NCI-H2081 treated with DMSO at 0.1 percent for 48 hours (cell line): Measurements from ENCODE around the gene ADCY9.
"Not testable (repeated sequence)": the region's sequence is repeated elsewhere in the genome, so short reads cannot be mapped to it uniquely, and the experiment has no call there.

ENCODE experiments used
- DNase-seq: peaks from one replicate; lab custom pipeline; 2025; lab: John Stamatoyannopoulos, UW

Gene ADCY9

GRCh38 chr16:4116325-4117249 lies at the start of gene ADCY9:
ADCY9 (minus strand) TSS chr16:4116442; CDS start chr16:4115442, 1,000 bp downstream.
- no peak for DNase-seq

- DNase-seq, result no peak
These were observed 44.6 kb upstream of the ADCY9 start for GRCh38 chr16:4160658-4161430.

DNA sequence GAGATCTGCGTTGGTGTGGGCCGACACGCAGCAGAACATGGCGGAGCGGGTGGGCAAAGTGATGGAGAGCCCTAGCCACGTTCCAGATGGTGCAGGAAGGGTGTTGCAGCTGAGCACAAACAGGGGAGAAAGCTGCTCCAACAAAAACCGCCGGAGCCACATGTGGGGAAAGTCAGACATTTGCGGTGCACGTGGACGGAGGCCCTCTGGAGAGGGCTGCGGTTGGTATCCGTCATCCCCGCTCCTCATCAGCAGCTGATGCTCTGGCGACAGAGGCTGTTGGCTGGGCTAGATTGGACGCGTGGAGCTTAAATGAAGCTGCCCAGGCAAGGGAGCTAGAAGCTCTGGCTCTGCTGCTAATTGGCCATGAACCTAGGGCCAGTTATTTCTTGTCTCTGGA lies 43.5 kb upstream of the ADCY9 start:
- DNase-seq, result no peak

GRCh38 chr16:4158143-4159093 lies 42.2 kb upstream of the ADCY9 start:
- no peak for DNase-seq

- DNase-seq, result no peak
These were observed 41.2 kb upstream of the ADCY9 start for GRCh38 chr16:4157376-4157825.

GRCh38 chr16:4156503-4156902 lies 40.3 kb upstream of the ADCY9 start:
- not testable (repeated sequence) for DNase-seq

- DNase-seq, result not testable (repeated sequence)
These were observed 37.1 kb upstream of the ADCY9 start for GRCh38 chr16:4153364-4153763.

DNA sequence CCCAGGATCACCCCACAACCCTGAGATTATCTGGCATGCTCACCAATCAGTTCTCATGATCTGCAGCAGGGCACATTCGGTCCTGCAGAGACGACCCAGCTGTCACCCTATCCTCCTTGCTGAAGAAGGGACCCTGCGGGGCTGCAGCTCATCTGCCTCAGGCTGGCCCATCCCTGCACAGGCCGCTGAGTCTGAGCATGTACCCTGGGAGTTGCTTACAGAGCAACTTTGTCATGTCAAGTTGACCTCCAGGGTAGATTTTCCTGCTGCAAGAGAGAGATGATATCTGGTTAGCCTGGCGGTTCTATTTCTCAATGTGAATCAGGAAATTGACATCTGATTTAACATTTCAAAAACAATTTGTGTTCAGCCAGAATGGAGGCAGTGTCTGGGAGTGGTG lies 36.0 kb upstream of the ADCY9 start:
- DNase-seq, result no peak

- no peak for DNase-seq
These were observed 31.0 kb upstream of the ADCY9 start for GRCh38 chr16:4147236-4147635.

DNA sequence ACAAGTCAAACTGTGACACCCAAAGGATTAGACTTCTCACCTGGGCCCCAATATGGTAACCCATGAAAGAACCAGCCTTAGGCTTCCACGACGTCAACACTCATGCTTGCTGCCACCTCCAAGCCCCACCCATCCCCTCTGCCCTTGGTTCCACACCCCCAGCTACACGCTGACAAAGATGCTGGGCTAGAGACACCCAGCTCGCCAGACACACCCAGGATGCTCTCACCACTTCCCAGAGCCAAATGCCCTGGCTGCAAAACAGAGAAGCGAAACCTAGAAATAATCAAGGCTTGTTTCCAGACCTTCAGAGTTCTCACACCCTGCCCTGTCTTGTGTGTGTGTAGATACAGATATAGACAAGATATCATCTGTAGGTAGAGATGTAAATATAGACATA lies 26.0 kb upstream of the ADCY9 start:
- DNase-seq, result no peak

DNA sequence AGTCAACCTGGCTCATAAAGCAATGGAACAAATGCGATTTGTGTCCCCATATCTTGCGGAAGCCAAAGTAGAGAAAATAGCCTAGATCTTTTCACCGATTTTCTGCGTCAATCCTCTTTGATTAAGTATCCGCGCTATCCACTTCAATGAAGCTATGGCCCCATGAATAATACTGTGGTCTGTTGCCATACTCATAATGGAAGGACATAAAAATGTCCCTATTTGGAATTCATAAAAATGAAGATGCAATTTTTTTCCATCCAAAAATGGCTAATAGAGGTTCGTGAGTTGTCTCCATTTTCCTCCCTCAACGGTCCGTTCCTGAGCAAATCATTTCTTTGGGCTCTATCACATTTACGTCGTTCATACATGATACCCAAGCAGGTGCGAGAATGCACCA lies 25.4 kb upstream of the ADCY9 start:
- DNase-seq, result no peak

- DNase-seq, result no peak
These were observed 24.4 kb upstream of the ADCY9 start for GRCh38 chr16:4140652-4141051.

DNA sequence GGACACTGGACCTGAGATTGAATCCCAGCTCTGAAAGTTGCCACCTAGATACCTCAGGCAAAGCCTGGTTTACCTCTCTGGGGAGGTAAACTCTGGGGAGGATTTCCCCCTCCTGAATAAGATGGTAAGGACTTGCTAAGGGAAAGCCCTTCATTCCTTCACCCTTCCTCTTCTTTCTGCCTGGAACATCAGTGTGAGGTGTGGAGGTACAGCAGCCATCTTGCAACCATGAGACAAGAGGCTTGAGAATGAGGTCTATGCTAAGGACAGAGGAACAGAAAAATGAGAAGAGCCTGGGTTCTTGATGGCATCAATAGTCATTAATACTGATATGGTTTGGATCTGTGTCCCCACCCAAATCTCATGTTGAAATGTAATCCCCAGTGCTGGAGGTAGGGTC lies 23.7 kb upstream of the ADCY9 start:
- no peak for DNase-seq

DNA sequence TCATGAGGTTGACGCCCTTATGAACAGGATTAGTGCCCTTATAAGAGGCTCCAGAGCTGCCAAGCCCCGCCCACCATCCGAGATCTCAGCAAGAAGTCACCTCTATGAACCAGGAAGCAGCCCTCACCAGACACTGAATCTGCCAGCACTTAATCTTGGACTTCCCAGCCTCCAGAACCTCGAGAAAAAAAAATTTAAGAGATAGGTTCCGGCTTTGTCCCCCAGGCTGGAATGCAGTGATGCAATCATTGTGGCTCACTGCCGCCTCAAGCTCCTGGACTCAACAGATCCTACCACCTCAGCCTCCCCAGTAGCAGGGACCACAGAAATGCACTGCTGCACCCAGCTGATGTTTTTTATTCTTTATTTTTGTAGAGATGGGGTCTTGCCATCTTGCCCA lies 22.5 kb upstream of the ADCY9 start:
- DNase-seq, result no peak

GRCh38 chr16:4137438-4137837 lies 21.2 kb upstream of the ADCY9 start:
- DNase-seq, result no peak

DNA sequence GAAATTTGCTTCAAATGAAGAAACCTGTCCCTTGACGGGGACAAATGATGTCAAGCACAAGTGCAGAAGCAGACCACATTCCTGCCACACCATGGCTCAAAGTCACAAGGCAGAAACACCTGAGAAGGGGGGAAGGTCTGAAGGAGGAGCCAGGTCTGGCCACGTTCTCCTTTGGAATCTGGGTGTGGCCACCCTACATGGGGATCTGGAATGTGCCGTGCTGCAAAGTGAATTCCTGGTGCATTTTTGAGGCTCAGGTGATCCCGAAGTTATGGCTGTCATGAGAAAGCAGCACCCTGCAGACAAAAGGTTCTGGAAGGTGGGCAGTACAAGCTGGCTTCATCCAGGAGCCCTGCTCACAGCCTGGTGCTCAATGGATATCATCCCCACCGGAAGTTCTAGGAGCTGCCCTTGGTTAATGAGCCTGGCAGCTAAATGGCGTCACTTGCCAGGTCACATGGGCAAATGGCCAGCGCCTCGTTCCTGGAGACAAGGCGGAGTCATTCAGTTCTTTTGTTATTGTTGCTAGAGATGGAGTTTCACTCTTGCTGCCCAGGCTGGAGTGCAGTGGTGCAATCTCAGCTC lies 20.1 kb upstream of the ADCY9 start:
- no peak for DNase-seq

DNA sequence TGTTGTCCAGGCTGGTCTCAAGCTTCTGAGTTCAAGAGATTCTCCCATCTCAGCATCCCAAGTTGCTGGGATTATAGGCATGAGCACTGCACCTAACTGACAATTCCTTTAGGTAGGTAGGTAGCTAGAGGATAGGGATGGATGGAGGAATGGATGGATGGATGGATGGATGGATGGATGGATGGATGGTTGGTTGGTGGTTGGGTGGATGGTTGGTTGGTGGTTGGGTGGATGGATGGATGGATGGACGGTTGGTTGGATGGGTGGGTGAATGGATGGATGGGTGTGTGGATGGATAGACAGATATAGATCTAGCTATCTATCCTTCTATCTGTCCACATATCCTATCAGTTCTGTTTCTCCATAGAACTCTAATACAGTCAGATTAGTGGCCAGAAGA lies 19.3 kb upstream of the ADCY9 start:
- no peak for DNase-seq

DNA sequence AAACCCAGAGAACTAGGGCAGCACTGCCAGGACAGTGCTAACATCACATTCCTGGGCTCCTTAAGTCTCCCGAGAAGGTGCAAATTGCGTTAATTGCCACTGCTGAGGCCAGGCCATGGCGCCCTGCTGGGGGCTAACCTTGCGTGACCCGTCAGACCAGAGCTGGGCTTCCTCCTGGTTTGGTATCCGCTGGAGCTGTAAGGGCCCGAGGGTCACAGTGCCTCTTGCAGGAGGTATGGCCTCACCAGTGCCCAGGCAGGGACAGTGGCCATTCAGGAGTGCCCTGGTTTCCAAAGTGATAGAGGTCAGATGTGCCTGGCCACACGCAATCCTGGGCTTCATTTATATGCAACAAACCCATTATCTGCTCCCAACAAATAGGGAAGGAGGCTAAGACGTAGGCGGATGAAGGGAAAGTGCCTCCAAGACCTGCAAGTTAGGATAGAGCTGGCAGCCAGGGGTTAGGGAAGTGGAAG lies 17.7 kb upstream of the ADCY9 start:
- no peak for DNase-seq

DNA sequence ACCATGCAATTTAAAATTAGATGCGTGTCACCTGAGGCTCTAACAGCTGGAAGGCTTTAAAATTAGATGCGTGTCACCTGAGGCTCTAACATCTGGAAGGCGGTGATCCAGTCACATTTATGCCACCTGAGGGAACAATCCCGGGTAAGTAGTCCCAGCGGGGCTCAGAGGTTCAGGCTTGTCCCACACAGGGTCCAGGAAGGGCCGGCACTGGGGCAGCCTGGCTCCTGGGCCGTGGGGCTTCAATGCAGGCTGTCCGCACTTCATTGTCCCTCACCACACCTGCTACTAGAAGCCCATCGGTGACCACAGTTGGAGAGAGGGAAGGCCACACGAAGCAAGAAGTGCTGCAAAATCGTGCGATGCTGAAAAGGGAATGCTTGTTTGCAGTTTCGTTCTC lies 15.4 kb upstream of the ADCY9 start:
- DNase-seq, result no peak

GRCh38 chr16:4124535-4125294 lies 8.5 kb upstream of the ADCY9 start:
- DNase-seq, result no peak
